ENCODE measurements around the gene RASSF10. TPM values are rescaled to one million over a fixed set of nuclear protein-coding genes. Genes with fewer than 3 reads are reported as not detected.

RASSF10 gene
- 1.6 to 4.3 TPM (median 3.4 TPM) in 5 replicates for total RNA-seq (2022; extraction: Qiagen RNA extraction; ENCODE audit: low read depth)

DNA sequence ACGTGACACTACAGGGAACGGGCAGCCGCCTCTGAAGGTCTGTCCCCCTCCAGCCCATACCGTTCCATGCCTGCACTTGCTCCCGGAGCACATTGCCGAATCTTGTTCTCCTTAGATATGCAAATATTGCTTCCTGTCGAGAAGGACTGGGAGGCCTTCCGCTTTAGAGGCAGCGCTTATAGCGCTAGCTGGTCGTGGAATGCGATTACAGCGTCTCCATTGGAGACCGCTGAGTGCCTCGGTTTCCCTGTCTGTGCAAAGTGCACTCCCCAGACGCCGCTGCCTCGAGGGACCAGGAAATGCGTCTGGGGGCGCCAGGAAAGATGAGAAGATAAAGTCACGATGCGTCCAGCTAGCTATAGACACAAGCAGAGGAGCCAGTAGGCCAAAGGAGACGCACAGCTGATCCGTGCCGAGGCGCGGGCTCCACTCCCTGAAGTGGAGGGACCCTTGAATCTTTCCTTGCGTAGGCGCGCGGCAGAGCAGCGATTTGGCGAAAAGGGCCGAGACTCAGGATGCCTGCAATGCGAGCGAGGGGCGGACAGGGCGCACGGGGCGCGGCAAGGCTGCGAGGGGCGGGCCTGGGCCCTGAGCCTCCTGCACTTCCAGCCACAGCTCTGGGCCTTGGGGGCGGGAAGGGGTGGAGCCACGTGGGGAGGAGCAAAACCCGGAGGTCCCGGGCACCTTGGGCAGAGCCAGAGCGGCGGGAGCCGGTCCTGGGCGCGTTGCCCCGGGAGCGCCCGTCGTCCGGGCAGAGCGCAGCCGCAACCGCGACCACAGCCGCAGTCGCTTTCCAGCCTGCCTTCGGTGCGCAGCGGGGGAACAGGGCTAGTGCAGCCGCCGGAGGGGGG is at the start of gene RASSF10:
Gene RASSF10, plus strand, starts transcription at position 692 of the 851 bp plus-strand sequence. CDS start 261 bp downstream, outside the sequence.

